GM10248 (cell line): ENCODE measurements around the gene MACROD1.
A peak's percentile ranks its signal among the peaks of the same experiment; 100 is the strongest.

Experiments used
- CTCF ChIA-PET: fragments of 300-600 bp; sonication (Branson Sonifier 250); formaldehyde crosslinking; extraction: SDS; loops from one replicate; lab custom pipeline; 2021; ENCODE audit warnings: antibody characterized with exemption; lab: Yijun Ruan, JAX
- POLR2A ChIA-PET: fragments of 350-650 bp; sonication (Branson Sonifier 250); formaldehyde crosslinking; extraction: SDS; loops from one replicate; lab custom pipeline; 2020; ENCODE audit warnings: antibody characterized with exemption; lab: Yijun Ruan, JAX
- DNase-seq: peaks from one replicate; pipeline ENCODE4 v3.0.0; 2012; ENCODE audit errors: extremely low spot score
- TF ChIP-seq, protein P1 (sequence below): IDR thresholded peaks from 2 replicates; pipeline ENCODE4 v1.5.1; 2012; ENCODE audit warnings: mild to moderate bottlenecking, low read depth; ENCODE audit errors: extremely low read depth, missing control alignments, control extremely low read depth

MACROD1 gene

DNA sequence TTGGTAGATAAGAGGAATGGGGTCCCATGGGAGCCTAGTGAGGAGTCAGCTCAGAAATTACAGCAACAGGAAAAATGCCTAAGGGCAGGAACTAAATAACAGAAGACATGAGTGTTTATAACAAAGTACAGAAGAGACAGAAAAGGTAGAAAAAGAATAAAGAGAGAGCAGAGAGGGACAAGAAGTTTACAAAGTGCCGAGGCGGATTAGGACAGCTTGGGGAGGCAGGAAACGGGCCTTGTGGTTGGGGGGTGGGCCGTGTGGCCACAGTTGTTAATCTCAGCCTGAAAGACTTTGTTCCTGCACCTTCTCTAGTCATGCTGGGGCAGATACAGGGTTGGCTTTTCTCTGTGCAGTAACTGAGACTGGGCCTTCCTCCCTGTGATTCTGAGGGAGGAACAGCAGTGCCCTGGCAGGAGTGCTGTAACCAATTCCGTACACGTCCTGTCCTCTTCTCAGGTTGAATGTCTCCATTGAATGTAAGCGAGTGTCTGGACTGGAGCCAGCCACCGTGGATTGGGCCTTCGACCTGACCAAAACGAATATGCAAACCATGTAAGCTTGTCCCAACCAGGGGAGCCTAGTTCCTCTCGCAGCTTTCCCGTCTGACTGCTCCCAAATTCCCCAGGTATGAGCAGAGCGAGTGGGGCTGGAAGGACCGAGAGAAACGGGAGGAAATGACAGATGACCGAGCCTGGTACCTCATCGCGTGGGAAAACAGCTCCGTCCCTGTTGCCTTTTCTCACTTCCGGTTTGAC, 214.0 kb downstream of the MACROD1 start:
- ChIA-PET POLR2A (interaction anchor here (0.6 kb wide), 1 partner anchor 13 kb away, joined by 4 read pairs; the partner anchor contains the start of gene NAA40), CTCF (interaction anchor here (0.7 to 4.5 kb wide), 11 partner anchors 10 to 184 kb away, joined by 3 to 23 read pairs (median 4); partner anchors contain the start of gene ZFTA)
- TF ChIP-seq, protein P1, sequence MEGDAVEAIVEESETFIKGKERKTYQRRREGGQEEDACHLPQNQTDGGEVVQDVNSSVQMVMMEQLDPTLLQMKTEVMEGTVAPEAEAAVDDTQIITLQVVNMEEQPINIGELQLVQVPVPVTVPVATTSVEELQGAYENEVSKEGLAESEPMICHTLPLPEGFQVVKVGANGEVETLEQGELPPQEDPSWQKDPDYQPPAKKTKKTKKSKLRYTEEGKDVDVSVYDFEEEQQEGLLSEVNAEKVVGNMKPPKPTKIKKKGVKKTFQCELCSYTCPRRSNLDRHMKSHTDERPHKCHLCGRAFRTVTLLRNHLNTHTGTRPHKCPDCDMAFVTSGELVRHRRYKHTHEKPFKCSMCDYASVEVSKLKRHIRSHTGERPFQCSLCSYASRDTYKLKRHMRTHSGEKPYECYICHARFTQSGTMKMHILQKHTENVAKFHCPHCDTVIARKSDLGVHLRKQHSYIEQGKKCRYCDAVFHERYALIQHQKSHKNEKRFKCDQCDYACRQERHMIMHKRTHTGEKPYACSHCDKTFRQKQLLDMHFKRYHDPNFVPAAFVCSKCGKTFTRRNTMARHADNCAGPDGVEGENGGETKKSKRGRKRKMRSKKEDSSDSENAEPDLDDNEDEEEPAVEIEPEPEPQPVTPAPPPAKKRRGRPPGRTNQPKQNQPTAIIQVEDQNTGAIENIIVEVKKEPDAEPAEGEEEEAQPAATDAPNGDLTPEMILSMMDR: no peak
- DNase-seq: peak; percentile 65
